ENCODE results near the gene ABCD2. TPM values are rescaled to one million over a fixed set of nuclear protein-coding genes. Genes with fewer than 3 reads are reported as not detected.

Gene ABCD2
- total RNA-seq, 3 donors from 2014 or later (not counting 1 experiment from before 2014, with no cell fraction given): 0.35 to 2.4 (median 0.75) TPM

DNA sequence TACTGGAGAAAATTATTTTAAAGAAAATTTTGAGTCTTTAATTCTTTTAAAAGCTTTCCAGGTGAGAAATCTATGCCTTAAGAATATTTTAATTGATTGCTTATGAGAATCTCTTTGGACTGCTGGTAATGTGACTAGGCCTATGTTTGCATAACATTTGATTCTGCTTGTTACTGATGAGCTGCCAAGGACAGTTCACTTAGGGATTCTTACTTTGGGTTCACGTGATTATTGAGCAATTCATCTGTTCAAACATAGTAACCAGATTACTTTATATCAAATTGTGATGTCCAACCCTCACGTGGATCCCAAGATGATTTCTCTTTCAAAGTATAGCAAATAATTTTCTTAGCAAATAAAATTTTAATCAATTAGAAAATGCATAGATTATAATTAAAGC is 27.4 kb upstream of the ABCD2 start:
- no peaks in the 10 kb centered on the region for H3K9me3 Mint-ChIP-seq
- intact Hi-C loops (cut with micrococcal nuclease): no loop called here
- H3K4me1 Mint-ChIP-seq: no peaks in the 10 kb centered on the region
- H3K4me3 Mint-ChIP-seq: no peak overlapping the region
- H3K36me3 Mint-ChIP-seq: no peaks in the 10 kb centered on the region
- 90% methylated on average over 2 of the region's 2 CpGs for WGBS (ENCODE audit: insufficient coverage)
- Histone ChIP-seq H3K36me3 (ENCODE audit: control insufficient read depth, insufficient read depth, low read length) (no peaks in the 10 kb centered on the region), H3K4me1 (ENCODE audit: control insufficient read depth, insufficient read depth, low read length) (no peaks in the 10 kb centered on the region), H3K4me3 (ENCODE audit: low read length) (no peak overlapping the region), H3K27ac (ENCODE audit: low read length) (no peak overlapping the region), H3K9me3 (ENCODE audit: control insufficient read depth, insufficient read depth, low read length) (no peaks in the 10 kb centered on the region), H3K27me3 (ENCODE audit: control insufficient read depth, insufficient read depth, low read length) (no peaks in the 10 kb centered on the region)
- TF ChIP-seq, protein P1, sequence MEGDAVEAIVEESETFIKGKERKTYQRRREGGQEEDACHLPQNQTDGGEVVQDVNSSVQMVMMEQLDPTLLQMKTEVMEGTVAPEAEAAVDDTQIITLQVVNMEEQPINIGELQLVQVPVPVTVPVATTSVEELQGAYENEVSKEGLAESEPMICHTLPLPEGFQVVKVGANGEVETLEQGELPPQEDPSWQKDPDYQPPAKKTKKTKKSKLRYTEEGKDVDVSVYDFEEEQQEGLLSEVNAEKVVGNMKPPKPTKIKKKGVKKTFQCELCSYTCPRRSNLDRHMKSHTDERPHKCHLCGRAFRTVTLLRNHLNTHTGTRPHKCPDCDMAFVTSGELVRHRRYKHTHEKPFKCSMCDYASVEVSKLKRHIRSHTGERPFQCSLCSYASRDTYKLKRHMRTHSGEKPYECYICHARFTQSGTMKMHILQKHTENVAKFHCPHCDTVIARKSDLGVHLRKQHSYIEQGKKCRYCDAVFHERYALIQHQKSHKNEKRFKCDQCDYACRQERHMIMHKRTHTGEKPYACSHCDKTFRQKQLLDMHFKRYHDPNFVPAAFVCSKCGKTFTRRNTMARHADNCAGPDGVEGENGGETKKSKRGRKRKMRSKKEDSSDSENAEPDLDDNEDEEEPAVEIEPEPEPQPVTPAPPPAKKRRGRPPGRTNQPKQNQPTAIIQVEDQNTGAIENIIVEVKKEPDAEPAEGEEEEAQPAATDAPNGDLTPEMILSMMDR (IDR thresholded peaks at IDR 0.05): no peak
- H3K27ac Mint-ChIP-seq: no peak overlapping the region
- peaks cover 7 to 23% of the 10 kb centered on the region in 2 donors for H3K27me3 Mint-ChIP-seq (ENCODE audit: low read depth in 2 of 2)
- DNase-seq (no peak), ATAC-seq (no peak)

DNA sequence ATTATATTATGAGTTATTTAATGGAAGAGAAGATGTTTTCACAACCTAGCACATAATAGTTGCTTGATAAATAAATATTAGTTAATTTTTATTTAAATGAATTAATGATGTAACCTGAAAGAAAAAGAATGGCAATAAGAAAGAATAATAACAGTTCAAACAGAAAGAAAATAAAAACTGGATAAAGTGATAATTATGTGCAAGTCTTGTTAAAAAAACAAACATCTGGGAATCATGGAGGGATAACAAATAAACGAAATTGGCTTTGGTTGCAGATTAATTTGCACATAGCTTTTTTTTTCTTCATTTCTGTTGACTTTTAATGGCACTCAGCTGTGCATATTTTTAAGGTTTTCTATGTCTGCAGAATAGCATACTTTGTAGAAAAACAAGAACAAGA is 23.4 kb upstream of the ABCD2 start:
- H3K9me3 ChIP-seq (ENCODE audit: control insufficient read depth, insufficient read depth, low read length): no peaks in the 10 kb centered on the region
- no peaks in the 10 kb centered on the region for H3K36me3 Mint-ChIP-seq
- no peaks in the 10 kb centered on the region for H3K4me1 Mint-ChIP-seq
- 94% methylated on average over 1 of the region's 1 CpG for WGBS (ENCODE audit: insufficient coverage)
- peaks cover 4 to 15% of the 10 kb centered on the region in 2 donors for H3K27me3 Mint-ChIP-seq (ENCODE audit: low read depth in 2 of 2)
- H3K27ac ChIP-seq (ENCODE audit: low read length): no peak overlapping the region
- no peak overlapping the region for H3K4me3 ChIP-seq (ENCODE audit: low read length)
- DNase-seq (no peak), ATAC-seq (no peak)
- intact Hi-C loops (cut with micrococcal nuclease): no loop called here
- H3K4me1 ChIP-seq (ENCODE audit: control insufficient read depth, insufficient read depth, low read length): no peaks in the 10 kb centered on the region
- no peak overlapping the region for H3K4me3 Mint-ChIP-seq
- H3K27me3 ChIP-seq (ENCODE audit: control insufficient read depth, insufficient read depth, low read length): no peaks in the 10 kb centered on the region
- no peak overlapping the region for H3K27ac Mint-ChIP-seq
- no peaks in the 10 kb centered on the region for H3K9me3 Mint-ChIP-seq
- H3K36me3 ChIP-seq (ENCODE audit: control insufficient read depth, insufficient read depth, low read length): no peaks in the 10 kb centered on the region
- TF ChIP-seq, protein P1 (IDR thresholded peaks at IDR 0.05): no peak

DNA sequence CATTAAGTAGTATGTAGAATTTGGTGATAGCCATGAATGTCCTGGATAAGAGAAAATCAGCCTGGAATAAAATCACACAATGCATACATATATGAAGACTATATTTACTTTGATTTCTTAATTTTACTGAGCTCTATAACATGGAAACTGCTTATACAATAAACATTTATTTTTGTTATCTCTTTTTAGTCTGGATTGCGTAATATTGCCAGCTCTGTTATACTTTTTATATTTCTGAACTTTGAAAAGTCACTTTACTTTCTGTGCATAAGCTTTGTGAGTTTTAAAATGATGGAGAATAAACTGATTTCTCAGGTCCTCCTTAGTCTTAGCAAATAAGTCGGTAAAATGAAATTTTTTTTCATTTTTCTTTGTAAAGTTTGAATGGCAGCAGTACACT is 19.2 kb upstream of the ABCD2 start:
- H3K27me3 ChIP-seq (ENCODE audit: control insufficient read depth, insufficient read depth, low read length): no peaks in the 10 kb centered on the region
- H3K27ac ChIP-seq (ENCODE audit: low read length): no peak overlapping the region
- TF ChIP-seq, protein P1 (IDR thresholded peaks at IDR 0.05): no peak
- H3K36me3 ChIP-seq (ENCODE audit: control insufficient read depth, insufficient read depth, low read length): no peaks in the 10 kb centered on the region
- intact Hi-C loops (cut with micrococcal nuclease): no loop called here
- no peaks in the 10 kb centered on the region for H3K4me1 Mint-ChIP-seq
- no peaks in the 10 kb centered on the region for H3K4me1 ChIP-seq (ENCODE audit: control insufficient read depth, insufficient read depth, low read length)
- H3K27me3 Mint-ChIP-seq (ENCODE audit: low read depth in 2 of 2): peaks cover 7 to 23% of the 10 kb centered on the region in 2 donors
- H3K27ac Mint-ChIP-seq: no peak overlapping the region
- no peaks in the 10 kb centered on the region for H3K9me3 ChIP-seq (ENCODE audit: control insufficient read depth, insufficient read depth, low read length)
- H3K4me3 ChIP-seq (ENCODE audit: low read length): no peak overlapping the region
- no peaks in the 10 kb centered on the region for H3K36me3 Mint-ChIP-seq
- H3K9me3 Mint-ChIP-seq: no peaks in the 10 kb centered on the region
- WGBS (ENCODE audit: insufficient coverage): 91% methylated on average over 2 of the region's 2 CpGs
- DNase-seq (no peak), ATAC-seq (no peak)
- H3K4me3 Mint-ChIP-seq: no peak overlapping the region

DNA sequence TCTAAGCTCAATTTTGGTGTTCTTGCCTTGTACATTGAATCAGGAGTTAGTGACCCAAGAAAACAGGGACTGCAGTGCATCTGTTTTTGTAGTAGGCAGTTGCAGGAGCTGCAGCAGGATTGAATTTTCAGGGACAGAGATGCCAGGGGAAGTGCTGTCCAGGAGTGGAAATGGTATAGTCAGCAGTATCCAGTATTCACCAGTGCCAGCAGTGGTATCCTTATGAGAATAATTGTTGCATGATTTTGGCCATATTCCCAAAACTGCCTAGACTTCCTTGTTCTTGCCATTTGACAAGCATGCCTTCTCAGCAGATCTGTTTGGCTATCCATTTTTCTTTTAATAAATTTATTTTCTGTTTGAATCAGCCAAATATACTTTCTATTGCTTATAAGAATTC is 18.6 kb upstream of the ABCD2 start:
- ATAC-seq: no peak
- TF ChIP-seq, protein P1 (IDR thresholded peaks at IDR 0.05): no peak
- intact Hi-C loops (cut with micrococcal nuclease): no loop called here

More for the DNA sequence above, 18.6 kb upstream of the ABCD2 start:
- Histone ChIP-seq H3K4me3 (ENCODE audit: low read length) (no peak overlapping the region), H3K27ac (ENCODE audit: low read length) (no peak overlapping the region), H3K36me3 (ENCODE audit: control insufficient read depth, insufficient read depth, low read length) (no peaks in the 10 kb centered on the region), H3K4me1 (ENCODE audit: control insufficient read depth, insufficient read depth, low read length) (no peaks in the 10 kb centered on the region), H3K9me3 (ENCODE audit: control insufficient read depth, insufficient read depth, low read length) (no peaks in the 10 kb centered on the region), H3K27me3 (ENCODE audit: control insufficient read depth, insufficient read depth, low read length) (no peaks in the 10 kb centered on the region)
- Mint-ChIP-seq H3K36me3 (no peaks in the 10 kb centered on the region), H3K4me1 (no peaks in the 10 kb centered on the region), H3K9me3 (no peaks in the 10 kb centered on the region), H3K27me3 (ENCODE audit: low read depth in 2 of 2) (peaks cover 7 to 23% of the 10 kb centered on the region in 2 donors), H3K4me3 (no peak overlapping the region), H3K27ac (no peak overlapping the region)
- DNase-seq: no peak
